DND-41 (cell line): ENCODE results near the gene ABCB11.

ENCODE experiments used
- CTCF ChIP-seq: IDR thresholded peaks from 2 replicates; pipeline ENCODE4 v1.5.1; 2012; ENCODE audit warnings: borderline replicate concordance, low read length, moderate library complexity, mild to moderate bottlenecking; ENCODE audit not compliant: poor library complexity, severe bottlenecking; ENCODE audit errors: extremely low read depth
- EZH2 ChIP-seq: IDR thresholded peaks from 3 replicates; pipeline ENCODE4 v1.6.1; 2012; ENCODE audit warnings: borderline replicate concordance, low read depth, mild to moderate bottlenecking, moderate library complexity, low read length, inconsistent platforms; ENCODE audit not compliant: severe bottlenecking

- TF ChIP-seq CTCF, result no peak
- no peak for TF ChIP-seq EZH2
These were observed 41.2 kb upstream of the ABCB11 start for GRCh38 chr2:169072163-169072925.
